ENCODE data around the gene BCKDHA.

BCKDHA gene

GRCh38 chr19:41439441-41440222, 42.0 kb downstream of the BCKDHA start, which contains the start of gene DMAC2:
TSS of gene DMAC2 (minus strand) at chr19:41439912. CDS start at chr19:41439899, 13 bp downstream.
- H3K4me1 ChIP-seq (ENCODE audit: control insufficient read depth, insufficient read depth, low read length): no peaks in the 10 kb centered on the region
- H3K36me3 ChIP-seq (ENCODE audit: control insufficient read depth, insufficient read depth, low read length): peaks cover 12% of the 10 kb centered on the region; the same call in 1 of the 2 replicates
- H3K9me3 ChIP-seq (ENCODE audit: control insufficient read depth, insufficient read depth, low read depth, low read length): no peaks in the 10 kb centered on the region
- H3K27me3 ChIP-seq (ENCODE audit: control insufficient read depth, insufficient read depth, low read length): peaks cover 9% of the 10 kb centered on the region; the same call in 1 of the 2 replicates
- H3K9ac ChIP-seq (ENCODE audit: low read length): peak within 1 kb of the TSS; percentile 90
- H3K4me3 ChIP-seq (ENCODE audit: low read depth, low read length): peak within 1 kb of the TSS; percentile 94
- peak within 1 kb of the TSS; percentile 95 for H3K27ac ChIP-seq (ENCODE audit: low read depth, low read length)

GRCh38 chr19:41441321-41441945, 43.8 kb downstream of the BCKDHA start:
- H3K27ac ChIP-seq (ENCODE audit: low read depth, low read length): no peak overlapping the region
- no peak overlapping the region for H3K9ac ChIP-seq (ENCODE audit: low read length)
- H3K9me3 ChIP-seq (ENCODE audit: control insufficient read depth, insufficient read depth, low read depth, low read length): no peaks in the 10 kb centered on the region
- H3K27me3 ChIP-seq (ENCODE audit: control insufficient read depth, insufficient read depth, low read length): peaks cover 12% of the 10 kb centered on the region; the same call in 1 of the 2 replicates
- H3K4me3 ChIP-seq (ENCODE audit: low read depth, low read length): no peak overlapping the region
- H3K4me1 ChIP-seq (ENCODE audit: control insufficient read depth, insufficient read depth, low read length): no peaks in the 10 kb centered on the region
- H3K36me3 ChIP-seq (ENCODE audit: control insufficient read depth, insufficient read depth, low read length): peaks cover 9% of the 10 kb centered on the region; the same call in 1 of the 2 replicates

- Histone ChIP-seq H3K4me1 (ENCODE audit: control insufficient read depth, insufficient read depth, low read length) (no peaks in the 10 kb centered on the region), H3K27ac (ENCODE audit: low read depth, low read length) (no peak within 1 kb of the TSS), H3K9me3 (ENCODE audit: control insufficient read depth, insufficient read depth, low read depth, low read length) (no peaks in the 10 kb centered on the region), H3K9ac (ENCODE audit: low read length) (no peak within 1 kb of the TSS), H3K4me3 (ENCODE audit: low read depth, low read length) (no peak within 1 kb of the TSS), H3K27me3 (ENCODE audit: control insufficient read depth, insufficient read depth, low read length) (peaks cover 22% of the 10 kb centered on the region), H3K36me3 (ENCODE audit: control insufficient read depth, insufficient read depth, low read length) (peaks cover 6% of the 10 kb centered on the region; the same call in 1 of the 2 replicates)
Measured at GRCh38 chr19:41442473-41443355, 45.1 kb downstream of the BCKDHA start, which contains the start of gene ERICH4. TSS of gene ERICH4 (plus strand) at chr19:41443156. CDS start at chr19:41443170, 14 bp downstream.

GRCh38 chr19:41443813-41444455, 46.3 kb downstream of the BCKDHA start:
- Histone ChIP-seq H3K27me3 (ENCODE audit: control insufficient read depth, insufficient read depth, low read length) (peaks cover 31% of the 10 kb centered on the region), H3K4me3 (ENCODE audit: low read depth, low read length) (no peak overlapping the region), H3K27ac (ENCODE audit: low read depth, low read length) (no peak overlapping the region), H3K9ac (ENCODE audit: low read length) (no peak overlapping the region), H3K9me3 (ENCODE audit: control insufficient read depth, insufficient read depth, low read depth, low read length) (no peaks in the 10 kb centered on the region), H3K4me1 (ENCODE audit: control insufficient read depth, insufficient read depth, low read length) (no peaks in the 10 kb centered on the region), H3K36me3 (ENCODE audit: control insufficient read depth, insufficient read depth, low read length) (no peaks in the 10 kb centered on the region)

- peaks cover 39% of the 10 kb centered on the region for H3K27me3 ChIP-seq (ENCODE audit: control insufficient read depth, insufficient read depth, low read length)
- H3K9ac ChIP-seq (ENCODE audit: low read length): no peak overlapping the region
- no peak overlapping the region for H3K27ac ChIP-seq (ENCODE audit: low read depth, low read length)
- no peak overlapping the region for H3K4me3 ChIP-seq (ENCODE audit: low read depth, low read length)
- H3K4me1 ChIP-seq (ENCODE audit: control insufficient read depth, insufficient read depth, low read length): no peaks in the 10 kb centered on the region
- no peaks in the 10 kb centered on the region for H3K36me3 ChIP-seq (ENCODE audit: control insufficient read depth, insufficient read depth, low read length)
- no peaks in the 10 kb centered on the region for H3K9me3 ChIP-seq (ENCODE audit: control insufficient read depth, insufficient read depth, low read depth, low read length)
Measured at GRCh38 chr19:41445575-41445974, 48.0 kb downstream of the BCKDHA start.

GRCh38 chr19:41447732-41448332, 50.2 kb downstream of the BCKDHA start:
- H3K9ac ChIP-seq (ENCODE audit: low read length): no peak overlapping the region
- no peaks in the 10 kb centered on the region for H3K36me3 ChIP-seq (ENCODE audit: control insufficient read depth, insufficient read depth, low read length)
- no peak overlapping the region for H3K27ac ChIP-seq (ENCODE audit: low read depth, low read length)
- peaks cover 41% of the 10 kb centered on the region for H3K27me3 ChIP-seq (ENCODE audit: control insufficient read depth, insufficient read depth, low read length)
- no peak overlapping the region for H3K4me3 ChIP-seq (ENCODE audit: low read depth, low read length)
- H3K4me1 ChIP-seq (ENCODE audit: control insufficient read depth, insufficient read depth, low read length): no peaks in the 10 kb centered on the region
- H3K9me3 ChIP-seq (ENCODE audit: control insufficient read depth, insufficient read depth, low read depth, low read length): no peaks in the 10 kb centered on the region

DNA sequence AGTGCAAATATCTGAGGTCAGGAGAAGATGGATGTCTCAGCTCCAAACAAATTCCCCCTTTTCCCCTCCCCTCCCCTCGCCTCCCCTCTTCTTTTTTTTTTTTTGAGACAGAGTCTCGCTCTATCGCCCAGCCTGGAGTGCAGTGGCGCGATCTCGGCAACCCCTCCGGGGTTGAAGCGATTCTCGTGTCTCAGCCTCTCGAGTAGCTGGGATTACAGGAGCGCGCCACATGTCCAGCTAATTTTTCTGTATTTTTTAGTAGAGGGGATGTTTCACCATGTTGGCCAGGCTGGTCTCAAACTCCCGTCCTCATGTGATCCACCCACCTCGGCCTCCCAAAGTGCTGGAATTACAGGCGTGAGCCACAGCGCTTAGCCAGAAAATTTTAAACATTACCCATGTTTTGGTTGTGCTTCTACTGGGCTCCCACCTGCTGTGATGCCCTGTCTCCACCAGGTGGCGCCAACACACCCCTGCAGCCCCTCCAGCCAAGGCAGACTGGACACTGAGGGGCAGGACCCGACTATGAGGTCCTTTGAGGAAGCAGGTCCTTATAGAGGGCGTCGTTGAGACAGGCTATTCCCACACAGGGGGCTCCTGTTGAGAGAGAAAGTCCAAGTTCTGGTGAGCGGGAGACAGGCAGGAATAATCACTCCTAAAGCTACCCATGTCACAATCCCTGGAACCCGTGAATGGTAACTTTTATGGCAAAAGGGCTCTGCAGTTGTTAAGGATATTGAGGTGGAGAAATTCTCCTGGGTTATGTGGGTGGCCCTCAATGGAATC, 51.7 kb downstream of the BCKDHA start:
- peaks cover 43% of the 10 kb centered on the region for H3K27me3 ChIP-seq (ENCODE audit: control insufficient read depth, insufficient read depth, low read length)

DNA sequence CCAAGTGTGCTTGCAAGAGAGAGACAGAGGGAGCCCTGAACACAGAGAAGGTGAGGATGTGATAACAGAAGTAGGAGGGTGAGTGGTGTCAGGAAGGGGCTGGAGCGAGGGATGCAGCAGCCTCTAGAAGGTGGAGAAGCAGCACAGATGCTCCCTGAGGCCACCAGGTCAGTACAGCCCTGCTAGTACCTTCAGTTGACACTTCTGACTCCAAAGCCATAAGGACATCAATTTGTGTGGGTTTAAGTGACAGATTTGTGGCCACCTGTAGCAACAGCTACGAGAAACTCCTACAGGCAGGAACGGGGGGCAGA, 52.2 kb downstream of the BCKDHA start:
- H3K9me3 ChIP-seq (ENCODE audit: control insufficient read depth, insufficient read depth, low read depth, low read length): no peaks in the 10 kb centered on the region
- no peak overlapping the region for H3K9ac ChIP-seq (ENCODE audit: low read length)
- H3K27ac ChIP-seq (ENCODE audit: low read depth, low read length): no peak overlapping the region
- no peak overlapping the region for H3K4me3 ChIP-seq (ENCODE audit: low read depth, low read length)
- H3K27me3 ChIP-seq (ENCODE audit: control insufficient read depth, insufficient read depth, low read length): peaks cover 46% of the 10 kb centered on the region
- no peaks in the 10 kb centered on the region for H3K4me1 ChIP-seq (ENCODE audit: control insufficient read depth, insufficient read depth, low read length)
- H3K36me3 ChIP-seq (ENCODE audit: control insufficient read depth, insufficient read depth, low read length): no peaks in the 10 kb centered on the region

More for the DNA sequence above, 51.7 kb downstream of the BCKDHA start:
- Histone ChIP-seq H3K36me3 (ENCODE audit: control insufficient read depth, insufficient read depth, low read length) (no peaks in the 10 kb centered on the region), H3K9me3 (ENCODE audit: control insufficient read depth, insufficient read depth, low read depth, low read length) (no peaks in the 10 kb centered on the region), H3K4me3 (ENCODE audit: low read depth, low read length) (peak overlapping the region; percentile 36), H3K27ac (ENCODE audit: low read depth, low read length) (no peak overlapping the region), H3K4me1 (ENCODE audit: control insufficient read depth, insufficient read depth, low read length) (no peaks in the 10 kb centered on the region), H3K9ac (ENCODE audit: low read length) (no peak overlapping the region)

- no peaks in the 10 kb centered on the region for H3K36me3 ChIP-seq (ENCODE audit: control insufficient read depth, insufficient read depth, low read length)
- H3K27me3 ChIP-seq (ENCODE audit: control insufficient read depth, insufficient read depth, low read length): peaks cover 57% of the 10 kb centered on the region
- no peak overlapping the region for H3K27ac ChIP-seq (ENCODE audit: low read depth, low read length)
- no peak overlapping the region for H3K4me3 ChIP-seq (ENCODE audit: low read depth, low read length)
- H3K9me3 ChIP-seq (ENCODE audit: control insufficient read depth, insufficient read depth, low read depth, low read length): no peaks in the 10 kb centered on the region
- H3K4me1 ChIP-seq (ENCODE audit: control insufficient read depth, insufficient read depth, low read length): no peaks in the 10 kb centered on the region
- no peak overlapping the region for H3K9ac ChIP-seq (ENCODE audit: low read length)
Measured at GRCh38 chr19:41452584-41453275, 55.1 kb downstream of the BCKDHA start.
